Activated T-cell treated with anti-CD3 and anti-CD28 coated beads, Interleukin-2, amount 50 U/mL, for 24 hours (primary cell): Measurements from ENCODE around the gene HES4.

ENCODE experiments used
- DNase-seq: peaks from one replicate; pipeline ENCODE4 v3.0.0-alpha.2; 2020
- H3K27ac Mint-ChIP-seq: 2 replicates; pipeline ENCODE4 v1.8.0; 2020; ENCODE audit warnings: mild to moderate bottlenecking, mixed read lengths
- H3K27me3 Mint-ChIP-seq: 2 replicates; pipeline ENCODE4 v1.8.0; 2020; ENCODE audit warnings: mixed read lengths
- H3K36me3 Mint-ChIP-seq: 2 replicates; pipeline ENCODE4 v1.8.0; 2020; ENCODE audit warnings: low read depth, mixed read lengths
- H3K4me1 Mint-ChIP-seq: 2 replicates; pipeline ENCODE4 v1.8.0; 2020; ENCODE audit warnings: low read depth, mixed read lengths
- H3K4me3 Mint-ChIP-seq: 2 replicates; pipeline ENCODE4 v1.8.0; 2020; ENCODE audit warnings: mild to moderate bottlenecking, moderate library complexity, mixed read lengths
- H3K9me3 Mint-ChIP-seq: 2 replicates; pipeline ENCODE4 v1.8.0; 2020; ENCODE audit warnings: mixed read lengths

HES4 gene

GRCh38 chr1:975896-976683 is 23.8 kb downstream of the HES4 start:
- peak; percentile 80 for DNase-seq
- Mint-ChIP-seq H3K27ac (no peak overlapping the region), H3K9me3 (no peaks in the 10 kb centered on the region), H3K36me3 (no peaks in the 10 kb centered on the region), H3K4me1 (peaks cover 5% of the 10 kb centered on the region), H3K27me3 (peaks cover 27% of the 10 kb centered on the region), H3K4me3 (no peak overlapping the region)

- Mint-ChIP-seq H3K4me3 (no peak overlapping the region), H3K27ac (no peak overlapping the region), H3K36me3 (no peaks in the 10 kb centered on the region), H3K27me3 (peaks cover 25% of the 10 kb centered on the region), H3K9me3 (no peaks in the 10 kb centered on the region), H3K4me1 (peaks cover 5% of the 10 kb centered on the region)
- no peak for DNase-seq
These were observed 24.5 kb downstream of the HES4 start for GRCh38 chr1:975365-975764.

GRCh38 chr1:974687-975328 is 25.1 kb downstream of the HES4 start:
- H3K9me3 Mint-ChIP-seq = no peaks in the 10 kb centered on the region
- H3K27me3 Mint-ChIP-seq = peaks cover 25% of the 10 kb centered on the region
- H3K4me1 Mint-ChIP-seq = peaks cover 5% of the 10 kb centered on the region
- DNase-seq = no peak
- H3K36me3 Mint-ChIP-seq = no peaks in the 10 kb centered on the region
- H3K27ac Mint-ChIP-seq = no peak overlapping the region
- no peak overlapping the region for H3K4me3 Mint-ChIP-seq

GRCh38 chr1:974293-974640 is 25.6 kb downstream of the HES4 start:
- peaks cover 3% of the 10 kb centered on the region for H3K9me3 Mint-ChIP-seq
- no peak overlapping the region for H3K27ac Mint-ChIP-seq
- no peaks in the 10 kb centered on the region for H3K36me3 Mint-ChIP-seq
- peaks cover 31% of the 10 kb centered on the region for H3K27me3 Mint-ChIP-seq
- H3K4me3 Mint-ChIP-seq = no peak overlapping the region
- H3K4me1 Mint-ChIP-seq = peaks cover 5% of the 10 kb centered on the region
- DNase-seq = no peak

- Mint-ChIP-seq H3K27me3 (peaks cover 36% of the 10 kb centered on the region), H3K36me3 (no peaks in the 10 kb centered on the region), H3K27ac (no peak overlapping the region)
These were observed 26.2 kb downstream of the HES4 start for GRCh38 chr1:973459-974292.

GRCh38 chr1:972726-973458 is 27.0 kb downstream of the HES4 start:
- Mint-ChIP-seq H3K27ac (no peak overlapping the region), H3K4me3 (no peak overlapping the region), H3K9me3 (peaks cover 3% of the 10 kb centered on the region), H3K36me3 (no peaks in the 10 kb centered on the region), H3K27me3 (peaks cover 37% of the 10 kb centered on the region), H3K4me1 (peaks cover 2% of the 10 kb centered on the region)
- no peak for DNase-seq

More at GRCh38 chr1:973459-974292, 26.2 kb downstream of the HES4 start:
- Mint-ChIP-seq H3K9me3 (peaks cover 3% of the 10 kb centered on the region), H3K4me1 (peaks cover 5% of the 10 kb centered on the region), H3K4me3 (no peak overlapping the region)
- DNase-seq = no peak

- Mint-ChIP-seq H3K4me1 (peaks cover 6% of the 10 kb centered on the region), H3K9me3 (peaks cover 3% of the 10 kb centered on the region), H3K36me3 (no peaks in the 10 kb centered on the region), H3K27me3 (peaks cover 37% of the 10 kb centered on the region), H3K27ac (no peak overlapping the region), H3K4me3 (no peak overlapping the region)
- DNase-seq = no peak
These were observed 28.0 kb downstream of the HES4 start for GRCh38 chr1:971751-972506.

GRCh38 chr1:970973-971730 is 28.7 kb downstream of the HES4 start:
- Mint-ChIP-seq H3K4me3 (no peak overlapping the region), H3K27me3 (peaks cover 37% of the 10 kb centered on the region)

GRCh38 chr1:970242-970972 is 29.5 kb downstream of the HES4 start:
- H3K4me3 Mint-ChIP-seq = no peak overlapping the region
- no peak for DNase-seq
- H3K27me3 Mint-ChIP-seq = peaks cover 32% of the 10 kb centered on the region
- H3K9me3 Mint-ChIP-seq = peaks cover 3% of the 10 kb centered on the region
- peaks cover 5% of the 10 kb centered on the region for H3K36me3 Mint-ChIP-seq
- H3K4me1 Mint-ChIP-seq = peaks cover 14% of the 10 kb centered on the region
- H3K27ac Mint-ChIP-seq = no peak overlapping the region

More at GRCh38 chr1:970973-971730, 28.7 kb downstream of the HES4 start:
- Mint-ChIP-seq H3K36me3 (no peaks in the 10 kb centered on the region), H3K27ac (no peak overlapping the region), H3K4me1 (peaks cover 9% of the 10 kb centered on the region), H3K9me3 (peaks cover 3% of the 10 kb centered on the region)
- DNase-seq = no peak

GRCh38 chr1:969260-969855 is 30.5 kb downstream of the HES4 start:
- H3K27me3 Mint-ChIP-seq = peaks cover 25% of the 10 kb centered on the region
- no peak for DNase-seq
- peaks cover 9% of the 10 kb centered on the region for H3K36me3 Mint-ChIP-seq
- H3K4me1 Mint-ChIP-seq = peaks cover 15% of the 10 kb centered on the region
- no peak overlapping the region for H3K27ac Mint-ChIP-seq
- H3K4me3 Mint-ChIP-seq = no peak overlapping the region
- H3K9me3 Mint-ChIP-seq = peaks cover 3% of the 10 kb centered on the region

GRCh38 chr1:967466-968343 is 32.2 kb downstream of the HES4 start:
- H3K4me3 Mint-ChIP-seq = peak overlapping the region; percentile 78

More at GRCh38 chr1:967466-968343, 32.2 kb downstream of the HES4 start:
- Mint-ChIP-seq H3K27ac (no peak overlapping the region), H3K27me3 (peaks cover 21% of the 10 kb centered on the region), H3K9me3 (peaks cover 3% of the 10 kb centered on the region), H3K4me1 (peaks cover 15% of the 10 kb centered on the region), H3K36me3 (peaks cover 19% of the 10 kb centered on the region)
- no peak for DNase-seq
